Measurements from ENCODE around the gene LCN2.

DNA sequence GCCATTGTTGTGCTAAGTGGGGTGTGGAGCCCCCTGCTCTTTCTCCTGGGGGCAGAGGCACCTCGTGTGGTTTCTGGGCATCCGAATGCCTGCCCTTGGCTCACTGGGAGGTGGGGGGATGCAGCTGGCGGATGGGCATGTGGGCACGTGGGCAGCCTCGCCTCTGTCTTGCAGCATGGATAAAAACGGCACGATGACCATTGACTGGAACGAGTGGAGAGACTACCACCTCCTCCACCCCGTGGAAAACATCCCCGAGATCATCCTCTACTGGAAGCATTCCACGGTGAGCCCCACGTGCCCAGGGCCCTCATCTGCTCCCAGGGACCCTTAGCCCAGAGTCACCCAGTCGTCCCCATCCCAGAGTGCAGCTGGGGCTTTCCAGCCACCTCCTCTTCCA is 47.1 kb upstream of the LCN2 start:
- TF ChIP-seq GATA3 (IDR thresholded peaks at IDR 0.05; ENCODE audit: low read depth, low read length) = no peak
- TF ChIP-seq GATA2 (IDR thresholded peaks at IDR 0.05; ENCODE audit: low read depth, low read length) = no peak

Data from SH-SY5Y (cell line).